ENCODE measurements around the gene NARF.
"Not testable (repeated sequence)": the region's sequence is repeated elsewhere in the genome, so short reads cannot be mapped to it uniquely, and the experiment has no call there.

Gene NARF

DNA sequence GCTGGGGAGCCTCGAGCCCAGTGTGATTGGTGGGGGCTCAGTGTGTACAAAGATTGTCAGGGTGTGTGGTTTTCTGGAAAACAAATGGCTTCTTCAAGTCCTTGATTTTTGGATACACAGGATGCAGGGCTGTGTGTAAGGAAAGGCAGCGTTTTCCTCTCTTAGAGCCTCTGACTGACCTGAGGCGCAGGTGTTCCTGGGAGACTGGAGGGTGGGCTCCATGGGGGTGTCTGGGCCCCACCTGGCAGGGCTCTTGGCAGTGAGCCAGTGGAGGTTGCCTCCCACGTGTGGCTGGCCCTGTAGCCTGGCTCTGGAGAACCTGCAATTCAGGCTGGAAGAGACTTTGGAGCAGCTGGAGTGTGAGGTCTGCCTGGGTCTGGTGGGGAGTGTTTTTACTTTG is 66.0 kb downstream of the NARF start:
- Mint-ChIP-seq H3K4me1 (peaks cover 52% of the 10 kb centered on the region), H3K9me3 (no peaks in the 10 kb centered on the region), H3K36me3 (peaks cover 18% of the 10 kb centered on the region), H3K27me3 (no peaks in the 10 kb centered on the region), H3K27ac (no peak overlapping the region), H3K4me3 (no peak overlapping the region)
- no peak for DNase-seq
- CTCF ChIA-PET = no interaction called here

DNA sequence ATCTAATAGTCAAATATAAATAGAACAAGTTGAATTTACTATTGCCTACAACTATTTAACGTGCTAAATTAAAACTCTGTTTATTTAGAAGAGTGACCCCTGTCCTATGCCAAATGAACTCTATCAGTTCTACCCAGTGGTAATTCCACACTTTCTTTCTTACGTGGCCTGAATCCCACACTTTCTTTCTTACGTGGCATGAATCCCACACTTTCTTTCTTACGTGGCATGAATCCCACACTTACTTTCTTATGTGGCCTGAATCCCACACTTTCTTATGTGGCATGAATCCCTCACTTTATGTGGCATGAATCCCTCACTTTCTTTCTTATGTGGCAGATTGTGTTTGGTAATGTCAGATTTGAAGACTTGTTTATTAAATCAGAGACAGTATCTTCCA is 67.2 kb downstream of the NARF start:
- Mint-ChIP-seq H3K4me3 (no peak overlapping the region), H3K27ac (no peak overlapping the region), H3K27me3 (no peaks in the 10 kb centered on the region), H3K9me3 (no peaks in the 10 kb centered on the region), H3K4me1 (peaks cover 57% of the 10 kb centered on the region), H3K36me3 (peaks cover 16% of the 10 kb centered on the region)
- CTCF ChIA-PET = interaction anchor here (0.6 kb wide), 1 partner anchor 250 kb away, joined by 3 read pairs; no protein-coding TSS in a partner anchor
- DNase-seq = no peak

DNA sequence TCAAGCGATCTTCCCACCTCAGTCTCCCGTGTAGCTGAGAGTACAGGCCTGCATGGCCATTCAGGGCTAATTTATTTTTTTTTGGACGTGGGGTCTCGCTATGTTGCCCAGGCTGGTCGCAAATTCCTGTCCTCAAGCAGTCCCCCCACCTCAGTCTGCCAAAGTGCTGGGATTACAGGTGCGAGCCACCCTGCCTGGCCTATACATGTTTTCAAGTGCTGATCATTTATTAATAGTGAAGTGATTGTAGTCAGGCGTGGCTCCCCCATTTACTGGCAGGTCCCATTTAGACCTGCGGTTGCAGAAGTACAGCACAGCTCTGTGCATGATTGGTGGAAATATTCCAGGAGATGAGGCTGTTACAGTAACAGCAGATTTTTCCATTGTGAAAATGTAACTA is 69.4 kb downstream of the NARF start:
- DNase-seq = no peak
- no peak overlapping the region for H3K4me3 Mint-ChIP-seq
- H3K4me1 Mint-ChIP-seq = peaks cover 47% of the 10 kb centered on the region
- CTCF ChIA-PET = no interaction called here
- H3K27ac Mint-ChIP-seq = peak overlapping the region; percentile 52
- H3K9me3 Mint-ChIP-seq = no peaks in the 10 kb centered on the region
- H3K36me3 Mint-ChIP-seq = peaks cover 17% of the 10 kb centered on the region
- no peaks in the 10 kb centered on the region for H3K27me3 Mint-ChIP-seq

DNA sequence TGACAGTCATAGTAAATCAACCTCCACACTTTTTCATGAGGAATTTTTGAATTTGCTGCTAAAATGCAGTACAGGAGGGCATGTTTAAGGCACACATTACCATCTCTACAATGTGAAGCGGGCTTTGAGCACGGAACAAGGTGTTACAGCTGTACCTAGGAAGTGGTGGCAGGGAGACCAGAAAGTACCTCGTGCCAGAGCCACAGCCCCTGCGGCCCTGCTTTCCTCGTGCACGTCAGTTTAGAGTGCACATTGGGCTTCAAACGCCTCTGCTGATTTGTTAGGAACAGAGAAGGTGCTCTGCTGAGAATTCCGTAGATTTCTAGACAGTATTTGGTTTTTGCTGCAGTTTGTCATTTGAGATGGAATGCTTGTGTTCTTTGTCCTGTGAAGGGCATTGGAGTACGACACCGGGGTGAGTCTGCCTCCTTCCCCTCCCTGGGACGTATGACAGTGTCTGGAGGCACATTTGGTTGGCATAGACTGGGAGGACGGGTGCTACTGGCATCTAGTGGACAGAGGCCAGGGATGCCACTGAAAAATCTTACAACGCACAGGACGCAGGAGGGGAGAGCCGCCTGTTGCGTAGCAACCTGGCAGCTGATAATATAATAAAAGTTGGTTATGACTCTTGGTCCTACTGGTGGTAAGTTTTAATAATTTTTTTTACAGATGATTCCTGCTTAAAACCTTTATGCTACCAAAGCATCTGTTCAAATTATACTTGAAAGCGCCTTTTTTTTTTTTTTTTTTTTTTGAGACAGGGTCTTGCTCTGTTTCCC is 70.1 kb downstream of the NARF start:
- Mint-ChIP-seq H3K36me3 (peaks cover 14% of the 10 kb centered on the region), H3K4me1 (peaks cover 46% of the 10 kb centered on the region), H3K9me3 (no peaks in the 10 kb centered on the region), H3K27ac (peak overlapping the region; percentile 52), H3K4me3 (no peak overlapping the region), H3K27me3 (no peaks in the 10 kb centered on the region)
- CTCF ChIA-PET = interaction anchor here (1.9 kb wide), 1 partner anchor 25 kb away, joined by 5 read pairs; no protein-coding TSS in a partner anchor
- DNase-seq = no peak

DNA sequence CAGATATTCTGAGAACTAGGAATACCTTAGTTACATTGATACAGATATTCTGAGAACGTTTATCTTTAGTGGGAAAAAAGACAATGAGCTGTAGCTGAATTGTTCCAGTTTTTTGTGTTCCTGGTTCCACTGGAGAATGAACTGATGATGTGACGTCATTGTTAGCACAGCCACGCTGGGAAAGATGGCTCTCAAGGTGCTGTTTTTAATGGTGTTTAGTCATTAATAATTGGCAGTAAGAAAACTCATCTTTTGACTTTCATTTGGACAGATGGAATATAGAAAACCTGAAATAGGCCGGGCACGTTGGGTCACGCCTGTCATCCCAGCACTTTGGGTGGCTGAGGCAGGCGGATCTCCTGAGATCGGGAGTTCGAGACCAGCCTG is 71.4 kb downstream of the NARF start:
- peaks cover 47% of the 10 kb centered on the region for H3K4me1 Mint-ChIP-seq
- CTCF ChIA-PET = interaction anchor here (1.1 to 1.9 kb wide), 2 partner anchors 8 to 24 kb away, joined by 3 to 5 read pairs; no protein-coding TSS in a partner anchor
- no peak for DNase-seq
- H3K4me3 Mint-ChIP-seq = no peak overlapping the region
- H3K36me3 Mint-ChIP-seq = peaks cover 13% of the 10 kb centered on the region
- no peaks in the 10 kb centered on the region for H3K27me3 Mint-ChIP-seq
- H3K27ac Mint-ChIP-seq = no peak overlapping the region
- H3K9me3 Mint-ChIP-seq = no peaks in the 10 kb centered on the region

- H3K27ac Mint-ChIP-seq = peak overlapping the region; percentile 66
These were observed 72.9 kb downstream of the NARF start for GRCh38 chr17:82531431-82531881.

GRCh38 chr17:82534401-82534812 is 75.9 kb downstream of the NARF start:
- no peaks in the 10 kb centered on the region for H3K27me3 Mint-ChIP-seq
- H3K4me3 Mint-ChIP-seq = no peak overlapping the region
- H3K4me1 Mint-ChIP-seq = peaks cover 53% of the 10 kb centered on the region
- H3K27ac Mint-ChIP-seq = no peak overlapping the region
- CTCF ChIA-PET = no interaction called here
- H3K36me3 Mint-ChIP-seq = peaks cover 11% of the 10 kb centered on the region
- no peaks in the 10 kb centered on the region for H3K9me3 Mint-ChIP-seq
- DNase-seq = no peak

More at GRCh38 chr17:82531431-82531881, 72.9 kb downstream of the NARF start:
- H3K9me3 Mint-ChIP-seq = no peaks in the 10 kb centered on the region
- H3K36me3 Mint-ChIP-seq = peaks cover 11% of the 10 kb centered on the region
- H3K4me1 Mint-ChIP-seq = peaks cover 54% of the 10 kb centered on the region
- H3K27me3 Mint-ChIP-seq = no peaks in the 10 kb centered on the region
- no peak for DNase-seq
- CTCF ChIA-PET = interaction anchor here (1.6 kb wide), 1 partner anchor 20 kb away, joined by 4 read pairs; no protein-coding TSS in a partner anchor
- no peak overlapping the region for H3K4me3 Mint-ChIP-seq

GRCh38 chr17:82536512-82537201 is 78.1 kb downstream of the NARF start:
- CTCF ChIA-PET = interaction anchor here (0.6 to 1.9 kb wide), 5 partner anchors 10 to 41 kb away, joined by 3 to 8 read pairs (median 4); partner anchors contain the start of gene FOXK2
- Mint-ChIP-seq H3K27ac (peak overlapping the region; percentile 81), H3K36me3 (peaks cover 3% of the 10 kb centered on the region), H3K4me3 (no peak overlapping the region), H3K27me3 (no peaks in the 10 kb centered on the region), H3K4me1 (peaks cover 42% of the 10 kb centered on the region), H3K9me3 (no peaks in the 10 kb centered on the region)
- DNase-seq = no peak

DNA sequence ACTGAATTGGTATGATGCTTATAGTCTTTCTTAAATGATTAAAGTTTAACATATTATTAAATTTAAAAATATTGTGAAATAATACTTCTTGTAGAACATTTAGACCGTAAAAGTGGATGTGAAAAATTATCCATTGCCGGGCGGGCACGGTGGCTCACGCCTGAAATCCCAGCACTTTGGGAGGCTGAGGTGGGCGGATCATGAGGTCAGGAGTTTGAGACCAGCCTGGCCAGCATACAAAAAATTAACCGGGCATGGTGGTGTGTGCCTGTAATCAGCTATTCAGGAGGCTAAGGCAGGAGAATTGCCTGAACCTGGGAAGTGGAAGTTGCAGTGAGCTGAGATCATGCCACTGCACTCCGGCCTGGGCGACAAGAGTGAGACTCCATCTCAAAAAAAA is 78.7 kb downstream of the NARF start:
- H3K36me3 Mint-ChIP-seq, DNase-seq, H3K27ac Mint-ChIP-seq, H3K9me3 Mint-ChIP-seq, H3K4me3 Mint-ChIP-seq, H3K27me3 Mint-ChIP-seq: not testable (repeated sequence)
- peaks cover 42% of the 10 kb centered on the region for H3K4me1 Mint-ChIP-seq
- CTCF ChIA-PET = interaction anchor here (0.6 to 1.9 kb wide), 5 partner anchors 10 to 188 kb away, joined by 3 to 8 read pairs (median 4); no protein-coding TSS in a partner anchor

DNA sequence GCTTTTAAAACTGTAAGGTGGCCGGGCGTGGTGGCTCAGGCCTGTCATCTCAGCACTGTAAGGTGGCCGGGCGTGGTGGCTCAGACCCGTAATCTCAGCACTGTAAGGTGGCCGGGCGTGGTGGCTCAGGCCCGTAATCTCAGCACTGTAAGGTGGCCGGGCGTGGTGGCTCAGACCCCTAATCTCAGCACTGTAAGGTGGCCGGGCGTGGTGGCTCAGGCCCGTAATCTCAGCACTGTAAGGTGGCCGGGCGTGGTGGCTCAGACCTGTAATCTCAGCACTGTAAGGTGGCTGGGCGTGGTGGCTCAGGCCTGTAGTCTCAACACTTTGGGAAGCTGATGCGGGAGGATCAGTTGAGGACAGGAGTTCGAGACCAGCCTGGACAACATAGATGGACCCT is 80.5 kb downstream of the NARF start:
- H3K9me3 Mint-ChIP-seq, H3K4me3 Mint-ChIP-seq, H3K36me3 Mint-ChIP-seq, DNase-seq, H3K27me3 Mint-ChIP-seq, H3K27ac Mint-ChIP-seq, CTCF ChIA-PET: not testable (repeated sequence)
- peaks cover 39% of the 10 kb centered on the region for H3K4me1 Mint-ChIP-seq

Data from activated naive CD4-positive, alpha-beta T cell treated with anti-CD3 and anti-CD28 coated beads, Interleukin-2, amount 10 ng/mL, durations not matched to agents 7 days and 5 days (primary cell).